Activated T-cell treated with anti-CD3 and anti-CD28 coated beads, Interleukin-2, amount 50 U/mL, for 24 hours (primary cell): Measurements from ENCODE around the gene PFKFB1.

ENCODE experiments used
- DNase-seq: peaks from one replicate; pipeline ENCODE4 v3.0.0-alpha.2; 2020
- H3K27ac Mint-ChIP-seq: 2 replicates; pipeline ENCODE4 v1.8.0; 2020; ENCODE audit warnings: mild to moderate bottlenecking, mixed read lengths
- H3K27me3 Mint-ChIP-seq: 2 replicates; pipeline ENCODE4 v1.8.0; 2020; ENCODE audit warnings: mixed read lengths
- H3K36me3 Mint-ChIP-seq: 2 replicates; pipeline ENCODE4 v1.8.0; 2020; ENCODE audit warnings: low read depth, mixed read lengths
- H3K4me1 Mint-ChIP-seq: 2 replicates; pipeline ENCODE4 v1.8.0; 2020; ENCODE audit warnings: low read depth, mixed read lengths
- H3K4me3 Mint-ChIP-seq: 2 replicates; pipeline ENCODE4 v1.8.0; 2020; ENCODE audit warnings: mild to moderate bottlenecking, moderate library complexity, mixed read lengths
- H3K9me3 Mint-ChIP-seq: 2 replicates; pipeline ENCODE4 v1.8.0; 2020; ENCODE audit warnings: mixed read lengths

PFKFB1 gene

GRCh38 chrX:54994099-54994498 lies at the start of gene PFKFB1:
PFKFB1 (minus strand) TSS chrX:54994188; CDS start chrX:54994007, 181 bp downstream.
- H3K4me1 Mint-ChIP-seq = no peaks in the 10 kb centered on the region
- H3K27me3 Mint-ChIP-seq = peaks cover 25% of the 10 kb centered on the region
- H3K9me3 Mint-ChIP-seq = no peaks in the 10 kb centered on the region
- no peak within 1 kb of the TSS for H3K27ac Mint-ChIP-seq
- no peak within 1 kb of the TSS for H3K4me3 Mint-ChIP-seq
- no peak for DNase-seq
- H3K36me3 Mint-ChIP-seq = no peaks in the 10 kb centered on the region

DNA sequence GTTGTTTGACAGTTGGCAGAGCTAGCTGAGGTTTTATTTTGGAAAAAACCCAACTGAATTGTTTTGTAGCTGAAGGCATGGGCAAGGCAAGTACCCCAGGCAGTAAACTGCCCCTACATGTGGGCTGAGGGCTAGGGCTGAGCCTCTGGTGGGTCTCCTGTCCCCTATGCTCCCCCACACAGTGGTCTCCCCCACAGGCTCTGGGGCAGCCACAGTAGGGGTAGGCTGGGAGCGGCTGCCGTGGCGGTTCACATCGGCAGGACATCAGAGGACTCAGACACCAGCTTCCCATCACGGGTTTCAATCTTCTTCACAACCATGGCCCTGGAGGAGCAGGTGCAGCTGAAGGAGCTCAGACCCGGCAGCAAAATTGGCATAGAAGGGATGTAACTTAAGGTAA lies 47.5 kb upstream of the PFKFB1 start:
- no peak for DNase-seq
- peaks cover 3% of the 10 kb centered on the region for H3K27me3 Mint-ChIP-seq
- no peak overlapping the region for H3K27ac Mint-ChIP-seq
- H3K36me3 Mint-ChIP-seq = no peaks in the 10 kb centered on the region
- no peak overlapping the region for H3K4me3 Mint-ChIP-seq
- no peaks in the 10 kb centered on the region for H3K9me3 Mint-ChIP-seq
- H3K4me1 Mint-ChIP-seq = no peaks in the 10 kb centered on the region

DNA sequence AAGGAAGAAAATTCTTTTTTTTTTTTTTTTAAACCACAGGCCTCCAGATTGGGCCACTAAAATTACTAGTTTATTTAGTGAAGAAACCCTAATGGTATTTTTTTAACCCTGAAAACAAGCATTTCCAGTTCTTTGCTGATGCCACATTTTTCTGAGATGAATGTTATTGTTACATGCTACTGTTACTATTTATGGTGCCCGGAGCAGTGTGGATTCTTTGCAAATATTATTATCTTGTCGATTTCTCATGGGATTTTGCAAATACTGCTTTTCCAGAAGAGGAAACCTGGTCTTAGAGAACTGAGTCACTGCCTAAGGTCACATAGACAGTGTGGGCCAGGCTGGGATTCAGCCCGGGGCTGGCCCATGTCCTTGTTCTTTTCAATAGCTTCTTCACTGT lies 45.5 kb upstream of the PFKFB1 start:
- H3K27ac Mint-ChIP-seq = no peak overlapping the region
- H3K4me3 Mint-ChIP-seq = no peak overlapping the region
- peaks cover 8% of the 10 kb centered on the region for H3K27me3 Mint-ChIP-seq
- H3K4me1 Mint-ChIP-seq = no peaks in the 10 kb centered on the region
- H3K36me3 Mint-ChIP-seq = no peaks in the 10 kb centered on the region
- no peak for DNase-seq
- H3K9me3 Mint-ChIP-seq = no peaks in the 10 kb centered on the region

DNA sequence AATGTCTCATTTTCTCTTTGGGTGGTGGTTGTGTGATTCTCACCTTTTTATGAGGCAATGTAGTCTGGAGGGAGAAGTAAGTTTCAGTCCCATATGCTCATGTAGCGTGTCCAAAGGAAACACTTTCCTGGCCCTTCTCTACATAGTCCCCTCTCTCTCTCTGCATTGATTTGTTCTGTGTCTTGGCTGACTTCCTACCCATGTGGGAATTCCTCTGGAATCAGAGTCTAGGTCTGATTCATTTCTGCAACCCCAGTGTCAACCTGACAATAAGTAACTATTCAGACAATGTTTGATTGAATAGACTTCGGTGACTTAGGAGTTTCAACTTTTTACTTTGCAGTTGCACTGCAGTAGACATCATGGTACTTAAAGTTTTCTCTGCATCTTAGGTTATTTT lies 39.4 kb upstream of the PFKFB1 start:
- peaks cover 29% of the 10 kb centered on the region for H3K27me3 Mint-ChIP-seq
- H3K4me1 Mint-ChIP-seq = no peaks in the 10 kb centered on the region
- DNase-seq = no peak
- H3K36me3 Mint-ChIP-seq = no peaks in the 10 kb centered on the region
- no peak overlapping the region for H3K27ac Mint-ChIP-seq
- H3K9me3 Mint-ChIP-seq = no peaks in the 10 kb centered on the region
- no peak overlapping the region for H3K4me3 Mint-ChIP-seq

DNA sequence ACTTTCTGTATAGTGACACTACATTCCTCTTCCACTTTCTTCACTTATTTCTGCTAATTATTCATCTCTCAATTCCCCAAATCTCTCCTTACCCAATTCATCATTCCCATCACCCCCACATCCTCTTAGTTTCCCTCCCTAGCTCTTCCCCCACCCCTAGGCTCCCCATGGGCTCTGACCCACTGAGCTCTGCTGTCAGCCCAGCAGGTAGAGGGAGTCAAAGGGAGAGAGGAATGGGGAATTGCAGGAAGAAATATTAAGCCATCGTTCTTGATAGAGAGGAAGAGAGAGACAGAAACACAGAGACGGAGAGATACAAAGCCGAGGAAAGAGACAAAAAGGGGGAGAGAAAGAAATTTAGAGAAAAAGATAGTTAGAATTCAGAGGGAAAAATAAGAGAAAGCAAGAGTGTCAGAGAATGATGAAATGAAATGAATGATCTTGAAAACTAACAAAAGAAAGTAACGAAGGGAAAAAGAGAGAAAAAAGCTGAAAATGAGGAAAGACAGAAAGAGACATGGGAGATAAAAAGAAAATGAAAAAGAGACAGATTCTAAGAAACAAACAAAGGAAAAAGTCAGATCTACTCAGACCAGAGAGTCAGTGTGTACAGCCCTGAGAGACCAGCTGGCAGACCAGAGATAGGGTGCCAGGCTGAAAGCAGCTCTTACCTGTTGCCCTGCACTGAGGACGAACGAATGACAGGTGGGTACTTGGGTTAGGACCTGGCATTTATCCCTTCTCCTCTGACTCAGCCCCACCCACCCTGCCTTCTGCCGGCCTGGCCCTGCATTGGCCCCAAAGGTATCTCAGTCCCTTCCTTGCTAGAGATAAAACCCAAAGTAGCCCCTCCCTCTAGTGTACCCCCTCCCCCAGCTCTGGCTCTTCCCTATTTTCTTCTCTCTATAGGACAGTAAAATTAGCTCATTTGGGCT lies 36.5 kb upstream of the PFKFB1 start, which contains the start of gene ALAS2:
ALAS2 (minus strand) TSS at position 707 of the 935 bp plus-strand sequence. CDS start 4,977 bp downstream, outside the sequence.
- no peak for DNase-seq
- Mint-ChIP-seq H3K27me3 (peaks cover 29% of the 10 kb centered on the region), H3K27ac (no peak within 1 kb of the TSS), H3K36me3 (no peaks in the 10 kb centered on the region), H3K9me3 (no peaks in the 10 kb centered on the region), H3K4me3 (no peak within 1 kb of the TSS), H3K4me1 (no peaks in the 10 kb centered on the region)

DNA sequence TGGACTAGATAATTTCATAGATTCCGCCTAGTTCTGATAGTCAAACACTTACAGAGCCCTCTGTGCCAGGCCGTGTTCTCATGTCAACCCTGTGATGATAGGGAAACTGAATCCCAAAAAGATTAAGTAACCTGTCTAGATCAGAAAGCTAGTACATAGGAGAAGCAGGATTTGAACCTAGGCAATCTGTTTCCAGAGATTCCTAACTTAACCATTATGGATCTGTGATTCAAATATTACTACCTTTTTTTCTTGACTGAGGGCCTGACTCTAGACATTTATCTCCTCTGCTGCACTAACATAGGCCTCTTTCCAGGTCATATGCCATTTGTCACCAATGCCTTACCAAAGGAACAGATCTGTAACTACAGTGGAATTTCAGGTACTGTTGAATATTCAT lies 35.3 kb upstream of the PFKFB1 start:
- DNase-seq = no peak
- Mint-ChIP-seq H3K4me3 (no peak overlapping the region), H3K9me3 (no peaks in the 10 kb centered on the region), H3K27me3 (peaks cover 29% of the 10 kb centered on the region), H3K4me1 (no peaks in the 10 kb centered on the region), H3K36me3 (no peaks in the 10 kb centered on the region), H3K27ac (no peak overlapping the region)

DNA sequence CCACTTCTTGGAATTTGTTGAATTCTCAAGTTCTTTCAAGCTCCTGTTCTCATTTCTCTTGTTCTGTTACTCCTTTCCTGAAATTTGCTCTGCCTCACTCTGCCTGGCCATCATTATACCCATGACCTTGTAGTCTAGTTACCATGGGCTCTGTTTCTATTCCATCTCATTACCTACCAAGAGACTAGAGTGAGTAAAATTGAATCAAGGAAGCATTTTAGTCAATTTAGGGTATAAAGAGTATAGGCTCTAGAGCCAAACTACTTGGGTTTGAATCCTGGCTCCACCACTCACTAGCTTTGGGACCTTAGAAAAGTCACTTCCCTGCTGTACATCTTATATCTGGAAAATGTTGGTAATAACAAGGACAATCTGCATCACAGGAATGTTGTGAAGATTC lies 34.6 kb upstream of the PFKFB1 start:
- H3K36me3 Mint-ChIP-seq = no peaks in the 10 kb centered on the region
- H3K4me3 Mint-ChIP-seq = no peak overlapping the region
- no peak for DNase-seq
- peaks cover 29% of the 10 kb centered on the region for H3K27me3 Mint-ChIP-seq
- no peaks in the 10 kb centered on the region for H3K9me3 Mint-ChIP-seq
- H3K4me1 Mint-ChIP-seq = no peaks in the 10 kb centered on the region
- no peak overlapping the region for H3K27ac Mint-ChIP-seq

DNA sequence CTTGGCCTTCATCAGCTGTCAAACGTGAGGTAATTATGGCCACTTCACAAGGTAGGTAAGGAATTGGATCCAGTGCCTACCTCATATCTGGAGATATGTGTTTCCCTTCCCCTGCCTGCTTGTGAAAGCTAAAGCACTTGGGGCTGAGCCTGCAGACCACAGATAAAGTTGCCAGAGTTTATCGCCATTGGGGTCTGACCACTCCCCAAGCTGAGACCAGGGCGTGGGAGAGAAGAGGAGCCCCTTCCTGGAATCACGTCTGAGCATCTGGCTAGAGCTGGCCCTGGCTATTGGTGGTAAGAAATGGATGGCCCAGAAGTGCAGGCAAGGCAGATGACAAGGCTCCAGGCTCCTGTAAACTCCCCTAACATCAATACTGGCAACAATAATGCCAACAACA lies 34.1 kb upstream of the PFKFB1 start:
- Mint-ChIP-seq H3K27ac (no peak overlapping the region), H3K27me3 (peaks cover 23% of the 10 kb centered on the region), H3K4me3 (no peak overlapping the region), H3K4me1 (no peaks in the 10 kb centered on the region), H3K36me3 (no peaks in the 10 kb centered on the region), H3K9me3 (no peaks in the 10 kb centered on the region)
- no peak for DNase-seq

- DNase-seq = no peak
- Mint-ChIP-seq H3K27ac (no peak overlapping the region), H3K4me3 (no peak overlapping the region), H3K27me3 (peaks cover 19% of the 10 kb centered on the region), H3K9me3 (no peaks in the 10 kb centered on the region), H3K36me3 (no peaks in the 10 kb centered on the region), H3K4me1 (no peaks in the 10 kb centered on the region)
Measured at GRCh38 chrX:55026840-55027239, 32.9 kb upstream of the PFKFB1 start.

DNA sequence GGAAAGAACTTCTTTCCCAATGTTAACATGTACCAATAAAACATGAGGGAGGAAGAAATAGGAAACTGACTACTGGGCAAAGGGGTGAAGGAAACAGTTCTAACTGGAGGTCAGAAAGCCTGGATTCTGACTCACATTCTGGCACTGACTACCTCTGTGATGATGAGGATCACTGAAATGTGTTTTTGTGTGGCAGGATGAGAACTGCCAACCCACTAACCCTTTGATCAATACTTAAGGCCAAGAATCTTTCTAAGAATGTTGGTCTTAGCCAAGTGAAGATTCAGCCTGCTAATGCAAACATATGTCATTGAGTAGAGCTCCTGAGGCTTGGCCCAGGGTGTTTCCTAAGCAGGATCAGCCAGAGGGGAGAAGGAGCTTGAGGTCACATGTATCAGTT lies 32.2 kb upstream of the PFKFB1 start:
- H3K4me1 Mint-ChIP-seq = no peaks in the 10 kb centered on the region
- H3K27me3 Mint-ChIP-seq = peaks cover 15% of the 10 kb centered on the region
- no peaks in the 10 kb centered on the region for H3K9me3 Mint-ChIP-seq
- H3K4me3 Mint-ChIP-seq = no peak overlapping the region
- DNase-seq = no peak
- H3K27ac Mint-ChIP-seq = no peak overlapping the region
- H3K36me3 Mint-ChIP-seq = no peaks in the 10 kb centered on the region

DNA sequence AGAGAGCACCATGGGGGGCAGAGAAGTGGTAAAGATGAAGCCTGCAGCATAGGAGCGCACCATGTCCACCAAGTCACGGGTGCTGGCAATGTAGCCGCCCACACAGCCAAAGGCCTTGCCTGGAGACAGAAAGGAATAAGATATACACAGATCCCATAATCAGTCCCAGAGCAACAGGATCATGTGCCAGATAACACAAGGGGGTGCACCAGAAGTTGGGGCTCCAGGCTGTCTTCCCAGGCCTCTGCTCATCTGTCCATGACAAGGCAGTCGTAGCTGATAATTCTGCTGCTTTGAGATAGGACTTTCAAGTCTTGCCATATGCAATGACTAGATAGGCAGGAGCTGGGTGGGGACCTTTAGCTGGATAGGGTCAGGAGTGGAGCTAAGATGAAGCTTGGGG lies 20.9 kb upstream of the PFKFB1 start:
- H3K27me3 Mint-ChIP-seq = peaks cover 9% of the 10 kb centered on the region

DNA sequence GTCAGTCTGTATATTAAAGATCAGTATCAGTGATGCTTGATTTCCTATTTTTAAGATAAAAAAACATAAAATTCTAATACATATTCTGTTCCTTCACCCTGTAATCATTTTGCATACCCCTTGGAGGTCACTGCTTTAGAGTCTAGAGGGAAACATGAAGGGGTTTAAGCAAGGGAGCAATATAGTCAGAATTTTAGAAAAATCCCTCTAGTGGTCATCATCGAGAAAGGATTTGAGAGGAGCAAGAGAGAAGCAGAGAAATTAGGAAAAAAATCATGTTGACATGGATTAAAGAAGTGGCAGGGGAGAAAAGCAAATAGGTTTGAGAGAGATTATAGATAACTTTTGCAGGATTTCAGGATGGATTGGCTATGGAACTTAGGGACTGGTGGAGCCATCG lies 17.3 kb upstream of the PFKFB1 start:
- Mint-ChIP-seq H3K4me1 (peaks cover 13% of the 10 kb centered on the region), H3K9me3 (no peaks in the 10 kb centered on the region), H3K27me3 (peaks cover 22% of the 10 kb centered on the region), H3K27ac (no peak overlapping the region), H3K36me3 (peaks cover 11% of the 10 kb centered on the region), H3K4me3 (no peak overlapping the region)
- DNase-seq = no peak

More for the DNA sequence above, 20.9 kb upstream of the PFKFB1 start:
- no peaks in the 10 kb centered on the region for H3K4me1 Mint-ChIP-seq
- H3K36me3 Mint-ChIP-seq = no peaks in the 10 kb centered on the region
- no peak overlapping the region for H3K4me3 Mint-ChIP-seq
- H3K9me3 Mint-ChIP-seq = no peaks in the 10 kb centered on the region
- H3K27ac Mint-ChIP-seq = no peak overlapping the region
- no peak for DNase-seq

DNA sequence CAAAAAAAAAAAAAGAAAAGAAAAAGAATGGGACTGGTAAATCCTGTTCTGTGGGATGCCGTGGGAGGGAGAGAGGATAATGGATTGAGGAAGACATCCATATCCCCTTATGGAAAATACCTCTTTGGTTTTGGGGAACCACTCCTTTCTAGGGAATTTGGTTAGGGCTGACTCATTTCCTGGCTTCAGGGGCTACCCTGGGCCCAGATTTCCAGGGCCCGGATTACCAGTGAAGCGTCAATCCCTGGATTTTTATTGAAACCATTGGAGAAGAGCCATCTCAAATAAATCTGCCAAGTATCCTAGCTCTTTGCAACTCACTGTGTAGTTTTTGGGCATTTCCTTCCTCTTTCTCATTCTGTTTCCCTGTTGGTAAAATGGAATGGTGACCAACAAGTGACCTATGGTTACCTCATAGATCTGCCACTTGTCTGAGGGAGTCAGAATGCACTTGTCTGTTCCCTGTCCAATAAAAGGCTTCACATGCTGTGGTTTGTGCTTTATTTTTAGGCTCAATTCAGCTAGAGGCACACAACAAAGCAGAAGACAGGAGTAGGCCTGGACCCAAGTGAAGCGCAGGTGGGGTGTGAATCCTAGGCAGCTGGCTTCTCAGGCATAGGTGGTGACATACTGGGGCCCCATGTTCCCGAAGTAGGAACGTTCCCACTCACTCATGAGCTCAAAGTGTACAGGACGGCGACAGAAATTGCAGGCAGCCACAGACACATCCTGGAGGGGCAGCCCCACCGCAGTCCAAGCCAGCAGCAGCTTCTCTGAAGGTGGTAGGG lies 14.8 kb upstream of the PFKFB1 start:
- DNase-seq = no peak
- Mint-ChIP-seq H3K36me3 (peaks cover 36% of the 10 kb centered on the region), H3K4me1 (peaks cover 16% of the 10 kb centered on the region), H3K9me3 (no peaks in the 10 kb centered on the region), H3K27ac (no peak overlapping the region), H3K27me3 (peaks cover 18% of the 10 kb centered on the region), H3K4me3 (no peak overlapping the region)

- Mint-ChIP-seq H3K27ac (no peak overlapping the region), H3K27me3 (peaks cover 18% of the 10 kb centered on the region), H3K36me3 (peaks cover 46% of the 10 kb centered on the region), H3K9me3 (no peaks in the 10 kb centered on the region), H3K4me3 (no peak overlapping the region), H3K4me1 (peaks cover 18% of the 10 kb centered on the region)
- DNase-seq = no peak
Measured at GRCh38 chrX:55007656-55008055, 13.7 kb upstream of the PFKFB1 start.
